HG02885 (cell line): ENCODE data around the gene MPPED1.

Source experiments
- ATAC-seq: cut with Tn5 transposase; IDR thresholded peaks from one replicate; pipeline ENCODE4 v1.9.1; 2021; ENCODE audit warnings: mild to moderate bottlenecking; ENCODE audit not compliant: unreplicated experiment, poor library complexity

The MPPED1 gene

DNA sequence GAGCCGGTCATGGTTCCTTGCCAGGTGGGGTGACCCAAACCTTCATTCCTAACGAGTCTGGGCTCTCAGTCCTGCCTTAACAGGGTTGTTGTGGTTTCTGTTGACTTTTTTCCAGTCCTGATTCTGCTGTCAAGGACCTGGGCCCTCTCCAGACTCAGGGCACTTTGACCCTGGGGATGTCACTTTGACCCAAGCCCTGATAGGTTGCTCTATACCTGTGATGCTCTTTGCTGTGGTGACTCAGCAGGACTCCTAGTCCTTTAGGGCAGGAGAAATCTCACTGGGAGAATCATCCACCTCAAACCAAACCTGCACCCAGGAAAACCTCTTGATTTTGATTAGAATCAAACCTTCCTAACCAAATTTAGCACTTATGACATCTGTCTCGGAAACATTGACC lies 20.5 kb upstream of the MPPED1 start:
- ATAC-seq = no peak

DNA sequence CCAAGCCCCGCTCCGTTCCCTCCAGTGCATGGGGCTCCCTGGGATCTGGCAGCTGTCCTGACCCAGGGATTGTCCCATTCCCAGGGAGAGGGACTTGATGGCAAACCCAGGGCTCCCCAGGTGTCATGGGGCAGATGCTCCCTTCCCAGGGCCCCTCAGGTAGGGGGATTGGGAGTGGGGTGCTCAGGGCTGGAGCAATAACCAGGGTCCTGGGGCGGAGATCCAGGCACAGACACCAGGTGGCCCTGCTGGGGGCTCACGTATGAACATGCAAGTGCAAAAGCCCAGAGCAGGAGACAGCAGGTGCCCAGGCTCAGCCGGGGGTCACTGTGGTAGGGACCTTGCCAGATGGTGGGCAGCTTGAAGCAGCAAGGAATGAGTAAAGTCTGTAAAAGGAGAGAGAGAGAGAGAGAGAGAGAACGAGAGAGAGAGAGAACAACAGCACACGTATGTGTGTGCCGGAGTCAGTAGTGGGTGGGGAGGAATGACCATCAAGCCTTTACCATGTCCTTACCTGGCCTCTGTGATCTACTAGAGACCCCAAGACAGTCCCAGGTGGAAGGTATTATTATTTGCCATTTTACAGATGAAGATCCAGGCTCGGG lies 19.3 kb upstream of the MPPED1 start:
- ATAC-seq = no peak

DNA sequence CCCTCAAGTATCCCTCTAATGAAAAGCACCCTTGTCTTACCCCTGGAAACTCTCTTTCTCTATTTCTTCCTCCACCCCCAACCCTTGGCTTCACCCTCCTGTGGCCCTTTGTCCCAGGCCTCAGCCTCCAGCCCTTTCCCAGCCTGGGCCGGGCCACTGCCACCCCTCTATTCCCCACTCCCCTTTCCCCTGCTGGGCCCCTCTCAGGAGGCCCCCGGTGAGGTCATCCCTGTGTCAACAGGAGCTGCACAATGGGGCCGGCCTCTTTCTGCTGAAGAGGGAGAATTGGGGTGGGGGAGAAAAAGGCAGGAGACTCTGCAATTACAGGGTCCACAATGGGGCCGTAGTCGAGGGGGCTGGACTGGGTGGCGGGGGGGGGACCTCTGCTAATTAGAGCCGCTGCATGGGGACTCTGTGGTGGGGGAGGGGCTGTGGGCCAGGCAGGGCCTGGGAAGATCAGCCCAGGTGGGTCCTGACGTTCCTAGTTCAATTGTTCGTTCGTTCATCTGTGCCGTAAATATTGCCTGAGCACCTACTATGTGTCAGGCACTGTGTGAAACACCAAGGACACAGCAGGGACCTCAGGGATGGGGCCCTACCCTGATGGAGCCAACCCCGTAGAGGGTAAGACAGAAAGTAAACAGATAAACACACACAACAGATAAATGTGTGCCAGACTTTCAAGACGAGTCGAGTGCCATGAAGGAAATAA lies 18.5 kb upstream of the MPPED1 start:
- no peak for ATAC-seq

DNA sequence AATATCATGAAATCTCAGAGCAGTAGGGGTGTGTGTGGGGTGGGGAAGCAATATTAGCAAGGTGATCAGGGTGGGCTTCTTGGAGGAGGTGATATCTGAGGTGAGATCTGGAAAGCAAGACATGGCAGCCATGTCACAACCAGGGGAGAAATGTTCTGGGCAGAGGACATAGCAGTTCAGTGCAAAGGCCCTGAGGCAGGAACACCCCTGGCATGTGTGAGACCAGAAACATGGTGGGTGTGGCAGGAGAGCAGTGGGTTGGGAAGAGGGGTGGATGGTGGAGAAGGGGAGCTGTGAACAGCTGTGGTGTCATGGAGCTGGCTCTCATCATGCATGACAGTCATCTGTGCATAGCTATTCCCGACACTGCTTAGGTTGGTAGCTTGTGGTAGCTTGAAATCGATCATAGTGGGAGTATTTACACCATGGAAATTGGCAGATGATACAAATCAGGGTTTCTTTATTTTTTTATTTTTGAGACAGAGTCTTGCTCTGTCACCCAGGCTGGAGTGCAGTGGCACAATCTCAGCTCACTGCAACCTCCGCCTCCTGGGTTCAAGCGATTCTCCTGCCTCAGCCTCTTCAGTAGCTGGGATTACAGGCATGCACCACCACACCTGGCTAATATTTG lies 17.9 kb upstream of the MPPED1 start:
- ATAC-seq = no peak

DNA sequence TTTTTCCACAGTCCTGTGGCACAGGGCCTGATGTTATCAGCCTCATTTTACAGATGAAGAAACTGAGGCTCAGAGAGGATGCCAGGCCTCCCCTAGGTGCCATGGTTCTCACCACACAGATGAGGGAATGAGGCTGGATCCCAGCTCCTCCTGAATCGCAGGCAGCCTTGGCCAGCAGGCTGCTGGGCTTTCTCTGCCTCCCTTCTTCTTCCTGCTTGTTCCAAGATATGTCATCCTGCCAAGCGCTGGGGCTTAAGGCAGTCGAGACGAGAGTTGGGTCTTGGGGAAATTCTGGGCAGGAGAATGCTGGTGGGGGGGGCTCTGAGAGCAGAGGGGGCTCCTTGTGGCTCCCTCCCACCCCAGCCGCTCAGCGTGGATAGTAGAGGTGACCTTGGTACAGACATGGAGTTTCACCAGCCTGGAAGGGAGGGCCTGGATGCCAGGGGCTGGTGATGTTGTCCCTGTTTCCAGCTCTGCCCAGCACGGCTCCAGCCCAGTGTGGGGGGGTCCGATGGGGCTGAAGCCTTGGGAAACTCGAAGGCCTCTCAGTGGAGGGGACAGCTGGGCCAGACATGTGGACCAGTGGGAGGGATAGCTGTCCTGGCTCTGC lies 16.6 kb upstream of the MPPED1 start:
- ATAC-seq = no peak

DNA sequence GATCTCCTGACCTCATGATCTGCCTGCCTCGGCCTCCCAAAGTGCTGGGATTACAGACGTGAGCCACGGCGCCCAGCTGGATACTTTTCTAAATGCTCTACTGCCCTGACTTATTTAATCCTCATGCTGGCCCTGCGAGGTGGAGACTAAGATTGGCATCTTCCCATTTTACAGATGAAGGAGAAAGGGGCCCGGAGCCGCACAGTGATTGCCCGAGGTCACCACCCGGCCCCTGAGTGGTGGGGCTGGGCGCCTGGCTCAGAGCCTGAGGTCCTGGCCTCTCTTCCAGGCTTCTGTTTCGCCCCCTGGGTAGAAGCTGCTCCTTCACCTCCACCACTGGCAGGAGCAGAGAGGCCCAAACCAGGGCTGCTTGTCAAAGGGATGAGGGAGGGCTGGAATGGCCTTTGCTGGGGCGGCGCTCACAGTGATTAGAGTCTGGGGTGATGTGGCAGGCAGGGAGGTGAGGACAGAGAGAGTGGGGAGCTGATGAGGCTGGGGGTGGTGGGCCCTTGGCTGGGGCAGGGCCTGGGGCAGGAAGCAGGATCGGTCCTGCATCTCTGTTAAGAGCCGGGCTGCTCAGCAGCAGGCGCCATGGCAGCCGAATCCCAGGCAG lies 15.4 kb upstream of the MPPED1 start:
- no peak for ATAC-seq

DNA sequence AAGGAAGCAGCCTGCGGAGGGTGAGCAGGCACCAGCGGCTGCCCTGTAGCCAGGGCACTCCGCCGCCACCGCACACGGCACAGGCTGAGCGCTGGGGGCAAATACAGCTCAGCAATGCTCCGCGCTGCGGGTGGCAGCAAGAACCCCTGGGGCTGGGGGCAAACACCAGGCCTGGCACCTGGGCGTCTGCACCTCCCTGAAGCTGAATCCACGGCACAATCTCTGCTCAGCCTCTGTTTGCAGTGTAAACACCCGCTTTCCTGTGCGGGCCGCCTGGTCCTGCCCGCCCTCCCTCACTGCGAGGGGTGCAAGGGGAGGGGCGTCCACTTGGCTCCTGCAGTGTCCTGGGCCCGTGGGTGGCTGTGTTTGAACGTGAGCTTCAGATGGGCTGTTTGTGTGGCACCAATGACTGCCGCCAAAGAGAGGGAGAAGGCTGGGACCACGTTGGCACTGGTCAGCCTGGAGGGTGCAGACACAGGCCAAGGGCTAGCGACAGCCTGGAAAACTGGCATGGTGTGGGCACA lies 14.8 kb upstream of the MPPED1 start:
- no peak for ATAC-seq

DNA sequence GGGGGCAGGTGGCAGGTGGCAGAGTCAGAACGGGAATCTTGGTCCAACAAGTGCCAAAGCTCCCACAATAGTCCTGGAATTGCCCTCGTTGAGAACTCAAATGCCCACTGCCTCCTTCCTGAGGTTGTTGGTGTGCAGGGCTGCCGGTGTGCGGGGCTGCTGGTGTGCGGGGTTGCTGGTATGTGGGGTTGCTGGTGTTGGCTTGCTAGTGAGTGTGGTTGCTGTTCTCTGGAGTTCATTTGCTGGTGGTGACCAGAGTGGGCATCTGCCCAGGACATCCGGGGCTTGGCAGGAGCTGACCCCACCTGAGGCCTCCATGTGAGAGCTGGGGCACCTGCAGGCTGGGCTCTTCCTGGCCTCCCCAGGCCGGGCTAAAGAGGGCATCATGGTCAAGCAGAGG lies 14.0 kb upstream of the MPPED1 start:
- no peak for ATAC-seq

DNA sequence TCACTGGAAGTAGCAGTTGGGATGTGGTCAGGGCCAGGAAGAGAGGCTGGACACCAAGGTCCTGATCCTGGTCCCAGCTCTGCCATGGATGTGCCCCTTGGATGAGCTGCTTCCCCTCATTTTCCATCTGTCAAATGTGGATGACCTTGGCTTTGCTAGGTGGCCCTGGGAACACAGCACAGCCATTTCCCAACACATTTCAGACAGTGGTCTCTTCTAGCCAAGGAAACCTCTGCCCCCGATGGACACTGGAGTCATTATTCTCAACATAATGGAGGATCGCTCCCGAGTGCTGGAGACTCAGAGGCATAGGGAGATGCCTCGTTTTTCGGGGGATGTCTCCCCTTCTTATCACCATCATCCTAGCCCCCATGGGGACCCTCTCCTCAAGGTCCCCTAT lies 13.6 kb upstream of the MPPED1 start:
- no peak for ATAC-seq

DNA sequence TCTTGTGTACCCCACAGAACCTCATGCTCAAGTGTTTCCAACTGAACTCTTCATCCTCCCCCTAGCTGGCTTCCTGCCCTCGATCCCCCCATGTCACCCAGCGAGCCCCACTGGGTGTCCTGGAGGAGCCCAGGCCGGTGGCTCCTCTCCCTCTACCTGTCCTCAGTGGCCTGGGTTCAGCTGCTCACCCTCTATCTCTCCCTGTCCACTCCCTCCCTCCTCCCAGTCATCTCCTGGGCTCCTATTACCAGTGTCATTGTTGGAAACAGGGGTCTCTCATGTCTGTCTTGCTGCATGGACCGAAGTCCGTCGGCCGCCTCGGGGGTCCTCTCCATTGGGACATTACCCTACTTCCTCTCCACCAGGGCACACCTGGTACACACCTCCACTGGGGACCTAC lies 12.9 kb upstream of the MPPED1 start:
- no peak for ATAC-seq

DNA sequence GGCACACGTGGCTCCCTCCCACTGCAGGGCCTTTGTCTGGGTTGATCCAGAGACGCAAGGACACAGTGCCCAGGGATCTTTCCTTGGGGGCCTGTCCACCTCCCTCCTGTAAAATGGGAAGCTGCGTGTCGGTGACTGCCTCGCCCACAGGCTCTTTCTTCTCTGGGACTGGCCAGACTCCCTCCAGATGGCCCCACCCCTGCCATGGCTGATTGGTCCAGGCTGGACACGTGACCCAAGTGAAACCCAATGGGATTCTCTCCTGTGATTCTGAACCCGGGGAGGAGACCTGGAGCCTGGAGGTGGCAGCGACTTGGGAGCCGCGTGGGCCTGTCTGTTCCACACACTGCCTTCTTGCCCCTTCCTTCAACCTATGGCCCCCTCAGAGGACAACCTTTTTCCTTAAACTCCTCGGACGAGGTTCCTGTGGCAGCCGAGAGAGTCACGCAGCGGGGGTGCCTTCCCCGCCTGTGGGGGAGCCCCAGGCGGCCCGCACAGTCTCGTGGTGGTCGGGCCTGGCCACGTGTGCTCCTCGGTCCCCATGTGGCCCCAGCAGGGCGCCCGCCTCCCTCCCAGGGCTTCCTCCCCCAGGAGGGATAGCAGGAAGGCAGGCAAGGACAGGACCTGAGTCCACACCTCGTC lies 12.4 kb upstream of the MPPED1 start:
- ATAC-seq = no peak

DNA sequence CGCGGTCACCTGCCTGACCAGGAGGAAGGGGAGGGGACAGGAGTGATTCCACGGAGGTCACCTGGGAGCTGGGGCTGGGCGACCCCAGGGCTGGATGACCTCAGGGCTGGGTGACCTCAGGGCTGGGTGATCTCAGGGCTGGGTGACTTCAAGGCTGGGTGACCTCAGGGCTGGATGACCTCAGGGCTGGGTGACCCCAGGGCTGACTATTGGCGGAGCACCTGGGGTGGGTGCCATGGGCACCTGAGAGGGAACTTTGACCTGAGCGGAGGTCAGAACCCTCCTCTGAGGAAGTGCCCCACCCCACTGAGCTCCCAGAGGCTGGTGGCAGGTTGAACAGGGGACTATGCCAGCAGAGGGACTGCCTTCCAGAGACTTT lies 11.8 kb upstream of the MPPED1 start:
- no peak for ATAC-seq

DNA sequence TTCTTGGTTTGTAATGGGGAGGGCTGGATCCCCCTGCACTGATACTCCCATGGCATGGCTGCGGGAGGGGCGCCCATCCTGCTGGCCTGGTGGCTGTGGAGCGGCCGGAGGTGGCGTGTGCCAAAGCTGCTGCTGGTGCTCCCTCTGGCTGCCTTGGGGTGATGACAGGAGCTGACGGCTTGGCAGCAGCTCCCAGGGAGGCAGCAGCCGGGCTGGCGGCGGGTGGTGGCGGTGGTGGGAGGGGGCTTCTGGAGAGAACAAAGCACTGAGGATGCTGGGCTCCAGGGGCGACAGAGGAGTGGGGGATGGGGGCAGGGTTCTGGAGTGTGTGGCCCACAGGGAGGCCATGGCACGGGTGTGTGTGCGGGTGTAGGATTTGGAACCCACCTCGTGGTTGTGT lies 11.4 kb upstream of the MPPED1 start:
- ATAC-seq = no peak

DNA sequence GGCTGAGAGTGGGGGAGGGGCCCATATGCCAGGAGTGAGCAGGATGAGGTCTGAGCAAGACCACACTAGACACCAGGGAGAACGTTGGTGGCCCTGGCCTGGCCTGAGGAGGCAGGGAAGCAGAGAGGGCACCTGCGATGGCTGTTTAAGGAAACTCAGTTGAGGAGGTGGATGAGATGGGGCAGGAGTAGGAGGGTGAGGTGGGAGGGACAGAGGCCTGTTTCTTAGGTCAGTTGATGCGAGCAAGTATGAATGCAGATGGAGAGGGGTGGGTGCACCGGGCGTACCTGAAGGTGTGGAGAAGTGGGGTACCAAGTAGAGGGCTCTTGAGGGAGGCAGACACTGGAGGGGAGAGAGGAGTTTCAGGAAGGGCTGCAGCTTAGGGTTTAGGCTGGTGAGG lies 10.6 kb upstream of the MPPED1 start:
- no peak for ATAC-seq

DNA sequence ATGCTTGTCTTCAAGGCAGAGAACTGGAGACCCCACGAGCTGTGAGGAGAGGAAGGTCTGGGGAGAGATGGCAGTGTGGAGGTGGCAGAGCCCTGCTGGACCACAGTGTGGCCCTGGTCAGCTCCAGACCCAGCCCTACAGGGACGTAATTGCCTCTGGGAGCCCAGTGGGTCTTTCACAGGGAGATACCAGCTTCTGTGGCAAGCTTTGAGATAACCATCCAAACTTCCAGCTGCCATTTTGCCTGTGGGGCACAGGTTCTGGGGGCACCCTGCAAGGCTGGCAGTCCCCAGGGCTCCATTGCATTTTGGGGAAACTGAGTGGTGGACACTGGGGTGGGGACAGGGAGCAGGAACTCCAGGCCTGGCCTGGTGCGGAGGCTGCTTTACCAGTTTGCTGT lies 10.2 kb upstream of the MPPED1 start:
- no peak for ATAC-seq

DNA sequence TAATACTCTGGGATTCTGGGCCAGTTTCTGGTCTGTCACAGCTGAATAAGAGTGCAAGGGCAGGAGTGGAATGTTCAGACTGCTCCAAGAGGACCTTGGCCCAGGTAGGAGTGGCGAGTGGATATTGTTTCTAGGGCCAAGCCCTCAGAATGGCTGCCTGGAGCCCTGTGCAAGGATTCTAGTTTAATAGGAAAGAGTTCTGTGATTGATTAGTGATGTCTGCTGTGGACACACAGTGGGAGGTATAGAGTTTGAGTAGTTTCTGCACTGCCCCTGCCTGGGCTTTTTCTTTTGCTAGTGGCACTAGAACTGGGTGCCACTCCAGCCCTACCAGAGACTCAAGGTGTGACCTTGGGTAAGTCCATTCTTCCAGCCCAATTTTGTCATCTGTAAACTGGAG lies 9.7 kb upstream of the MPPED1 start:
- ATAC-seq = no peak

DNA sequence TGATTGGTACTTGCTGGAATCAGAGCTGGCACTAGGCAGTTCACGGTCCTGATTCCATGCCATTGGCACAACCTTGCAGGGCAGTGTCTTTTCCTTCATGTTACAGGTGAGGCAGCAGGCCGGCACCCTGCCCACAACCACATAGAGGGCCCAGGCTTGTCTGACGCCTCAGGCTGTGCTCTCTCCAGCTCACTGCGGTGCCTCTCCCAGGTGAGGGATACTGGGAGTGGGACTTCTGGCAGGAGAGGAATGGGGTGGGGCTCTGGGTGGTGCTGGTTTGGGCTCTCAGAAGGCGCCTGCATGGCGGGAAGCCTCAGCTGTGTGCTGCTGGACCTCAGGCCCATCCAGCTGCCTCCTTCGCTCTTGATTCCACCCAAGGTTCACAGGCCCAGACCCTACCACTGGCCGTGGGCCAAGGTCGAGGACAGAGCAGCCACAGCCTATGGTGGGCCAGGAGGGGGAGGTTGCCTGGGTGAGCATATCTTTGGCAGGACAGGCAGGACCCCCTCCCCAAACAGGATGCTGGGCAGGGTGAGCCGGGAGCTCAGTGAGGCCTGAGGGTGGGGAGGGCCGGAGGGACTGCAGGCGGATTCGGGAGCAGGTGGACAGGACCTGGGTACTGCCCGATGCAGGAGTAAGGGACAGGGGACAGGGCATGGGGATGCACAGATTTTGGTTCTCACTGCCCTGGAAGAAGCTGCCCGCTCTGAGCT lies 7.0 kb upstream of the MPPED1 start:
- ATAC-seq = no peak

DNA sequence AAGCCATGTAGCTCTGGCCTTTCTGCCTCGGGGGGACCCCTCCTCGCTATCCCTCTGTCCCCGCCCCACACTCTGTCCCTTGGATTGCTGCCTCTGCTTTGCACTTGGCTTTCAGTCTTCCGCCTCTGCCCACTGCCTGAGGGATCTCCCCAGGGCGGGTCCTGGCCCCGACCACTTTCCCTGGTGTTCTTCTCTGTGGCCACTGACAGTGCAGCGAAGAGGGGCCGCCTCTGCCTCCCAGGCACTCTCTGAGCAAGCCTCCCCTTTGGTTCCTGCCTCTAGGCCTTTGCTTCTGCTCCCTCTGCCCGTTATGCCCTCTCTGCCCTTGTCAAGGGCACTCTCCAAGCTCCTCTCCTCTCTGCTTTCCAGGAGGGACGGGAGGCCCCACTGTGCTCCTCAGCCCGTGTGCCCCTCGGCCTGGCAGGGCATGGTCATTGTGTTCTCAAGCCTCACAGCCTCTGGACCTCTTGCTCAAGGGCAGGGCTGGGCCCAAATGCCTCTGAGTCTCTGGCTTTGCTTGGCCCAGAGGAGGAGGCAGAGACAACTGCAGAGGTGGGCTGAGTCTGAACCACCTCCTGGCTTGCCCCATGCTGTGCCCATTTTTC lies 5.5 kb upstream of the MPPED1 start:
- no peak for ATAC-seq

DNA sequence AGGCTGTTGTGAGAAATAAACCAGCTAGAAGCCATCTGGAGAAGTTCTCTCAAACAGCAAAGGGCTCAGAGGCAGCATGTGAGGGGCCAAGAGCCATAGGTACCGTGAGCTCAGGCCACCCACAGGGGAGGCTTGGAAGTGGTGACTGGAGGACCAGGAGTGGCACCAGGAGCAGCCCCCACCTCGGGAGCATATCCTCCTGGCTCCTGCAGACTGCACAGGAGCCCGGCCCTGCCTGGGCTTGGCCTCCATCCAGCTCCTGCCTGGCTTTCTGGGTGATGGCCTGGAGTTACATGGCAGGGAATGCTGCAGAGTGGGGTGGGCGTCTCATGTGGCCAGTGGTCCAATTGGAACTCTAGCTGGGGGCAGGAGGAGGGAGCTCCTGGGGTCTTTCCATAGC lies 4.2 kb upstream of the MPPED1 start:
- ATAC-seq = no peak
